K562 (cell line): ENCODE results near the gene ELK1. TPM values are rescaled to one million over a fixed set of nuclear protein-coding genes. Genes with fewer than 3 reads are reported as not detected.
A peak's percentile ranks its signal among the peaks of the same experiment; 100 is the strongest.

Source experiments
- BCOR ChIP-seq: fragments of 450-650 bp; IDR thresholded peaks from 2 replicates; pipeline ENCODE4 v1.6.1; 2016
- CSDE1 ChIP-seq, 2 experiments: fragments of 450-650 bp; IDR thresholded peaks; 2 replicates each; pipeline ENCODE4 v1.6.1; 2016; ENCODE audit warnings: mild to moderate bottlenecking in 1 of 2
- CTBP1 ChIP-seq: fragments of 450-650 bp; IDR thresholded peaks from 2 replicates; pipeline ENCODE4 v1.6.1; 2016; ENCODE audit warnings: borderline replicate concordance
- DIDO1 ChIP-seq: fragments of 450-650 bp; IDR thresholded peaks from 2 replicates; pipeline ENCODE4 v1.6.1; 2016; ENCODE audit warnings: low read depth, missing biosample characterization, missing genetic modification characterization
- DNMT1 ChIP-seq: fragments of 450-650 bp; IDR thresholded peaks from 2 replicates; pipeline ENCODE4 v1.6.1; 2016; ENCODE audit warnings: antibody characterized with exemption, mild to moderate bottlenecking
- EGR1 ChIP-seq: fragments of 450-650 bp; conservative IDR thresholded peaks from 2 replicates; pipeline ENCODE4 v1.6.1; 2017; ENCODE audit warnings: mild to moderate bottlenecking
- FOS ChIP-seq: IDR thresholded peaks from 3 replicates; pipeline ENCODE4 v1.6.1; 2011; ENCODE audit not compliant: insufficient read length; ENCODE audit errors: extremely low read depth
- FOXK2 ChIP-seq, 2 experiments: fragments of 450-650 bp; IDR thresholded peaks in 1 of 2; conservative IDR thresholded peaks in 1 of 2; 2 replicates each; pipeline ENCODE4 v1.6.1; 2016; ENCODE audit warnings: low read depth in 2 of 2, mild to moderate bottlenecking in 1 of 2
- HDAC3 ChIP-seq: fragments of 450-650 bp; IDR thresholded peaks from 2 replicates; pipeline ENCODE4 v1.6.1; 2018; ENCODE audit warnings: borderline replicate concordance, mild to moderate bottlenecking, moderate library complexity; ENCODE audit not compliant: partially characterized antibody
- HIVEP1 ChIP-seq: fragments of 250-450 bp; sonication (Bioruptor Pico); IDR thresholded peaks from 2 replicates; pipeline ENCODE4 v1.4.0; 2020; ENCODE audit warnings: mild to moderate bottlenecking
- MEIS2 ChIP-seq: fragments of 450-650 bp; IDR thresholded peaks from 2 replicates; pipeline ENCODE4 v1.6.1; 2014; ENCODE audit warnings: mild to moderate bottlenecking; ENCODE audit not compliant: partially characterized antibody
- MYNN ChIP-seq, 2 experiments: sonication (generic); formaldehyde crosslinking in 1 of 2; IDR thresholded peaks; 2 replicates each; pipeline versions ENCODE4 v1.5.0 to v1.6.1; 2016 to 2020; ENCODE audit warnings: antibody characterized with exemption in 1 of 2, missing genetic modification reagents in 1 of 2
- NFE2L1 ChIP-seq: fragments of 450-650 bp; IDR thresholded peaks from 2 replicates; pipeline ENCODE4 v1.6.1; 2016; ENCODE audit warnings: missing genetic modification characterization, low read depth, mild to moderate bottlenecking, missing compliant biosample characterization, moderate library complexity, borderline replicate concordance
- OTX1 ChIP-seq: fragments of 450-650 bp; formaldehyde crosslinking; IDR thresholded peaks from 2 replicates; pipeline ENCODE4 v1.4.0; 2022; ENCODE audit warnings: mild to moderate bottlenecking
- PTRF ChIP-seq: fragments of 450-650 bp; IDR thresholded peaks from 2 replicates; pipeline ENCODE4 v1.6.1; 2016; ENCODE audit warnings: mild to moderate bottlenecking, missing genetic modification characterization, missing compliant biosample characterization
- RAD21 ChIP-seq, 2 experiments: fragments of 250-450 bp in 1 of 2; fragments of 450-650 bp in 1 of 2; sonication (Bioruptor Pico) in 1 of 2; formaldehyde crosslinking in 1 of 2; IDR thresholded peaks in 1 of 2; conservative IDR thresholded peaks in 1 of 2; 2 replicates each; pipeline versions ENCODE4 v1.4.0 to v1.8.0; 2020 to 2022; ENCODE audit warnings: mild to moderate bottlenecking in 2 of 2, moderate library complexity in 1 of 2
- ZKSCAN3 ChIP-seq: fragments of 250-450 bp; sonication (Bioruptor Pico); IDR thresholded peaks from 2 replicates; pipeline ENCODE4 v1.4.0; 2020
- ZNF174 ChIP-seq: fragments of 250-450 bp; sonication (Bioruptor Pico); IDR thresholded peaks from 2 replicates; pipeline ENCODE4 v1.4.0; 2020; ENCODE audit warnings: mild to moderate bottlenecking
- ZNF644 ChIP-seq: fragments of 200-800 bp; sonication (Bioruptor generic); IDR thresholded peaks from 2 replicates; pipeline ENCODE4 v1.6.1; 2016; ENCODE audit warnings: low read depth, missing genetic modification characterization, missing compliant biosample characterization
- polyA plus RNA-seq, 8 experiments: library from polyadenylated mRNA; depleted of rRNA in 4 of 8; stranded (reverse) in 5 of 8; unstranded in 3 of 8; fragments of >200 nt; fragmentation: Nextera tagmentation in 2 of 8; fragmentation: Illumina TruSeq in 1 of 8; extraction: Ambion mirVana in 2 of 8; extraction: Trizol in 1 of 8; gene quantifications; 2 replicates each; pipeline versions ENCODE4 v1.2.1 to v1.2.3, GENCODE V29; 2011 to 2014; ENCODE audit warnings: inconsistent platforms in 1 of 8, missing spikeins in 1 of 8
- total RNA-seq, 7 experiments: library from RNA; depleted of rRNA in 6 of 7; stranded (reverse); fragments of >200 nt in 6 of 7; fragmentation: Illumina TruSeq in 2 of 7; extraction: Trizol in 2 of 7; gene quantifications; 2 replicates each; pipeline versions ENCODE4 v1.2.1 to v1.2.3, GENCODE V29; 2011 to 2021; ENCODE audit warnings: low replicate concordance in 1 of 7
- TF ChIP-seq, protein P1 (sequence below): fragments of 250-450 bp; sonication (Bioruptor Pico); IDR thresholded peaks from 2 replicates; pipeline ENCODE4 v1.4.0; 2020; ENCODE audit warnings: mild to moderate bottlenecking, moderate library complexity
- TF ChIP-seq, protein P2 (sequence below): fragments of 250-450 bp; sonication (Bioruptor Pico); IDR thresholded peaks from 2 replicates; pipeline ENCODE4 v1.5.0; 2021; ENCODE audit warnings: mild to moderate bottlenecking, borderline replicate concordance
- TF ChIP-seq, protein P3 (sequence below): fragments of 250-450 bp; sonication (Bioruptor Pico); IDR thresholded peaks from 2 replicates; pipeline ENCODE4 v1.5.0; 2021

The ELK1 gene
- total and polyA plus RNA-seq, 9 of the 15 experiments (the other 6 are each of a cell fraction or from before 2014, with no cell fraction given): 4.4 to 74.9 (median 26.5) TPM

GRCh38 chrX:47658684-47659420 is 8.5 kb upstream of the ELK1 start, which contains the start of gene UXT (continued):
- TF ChIP-seq, protein P1, sequence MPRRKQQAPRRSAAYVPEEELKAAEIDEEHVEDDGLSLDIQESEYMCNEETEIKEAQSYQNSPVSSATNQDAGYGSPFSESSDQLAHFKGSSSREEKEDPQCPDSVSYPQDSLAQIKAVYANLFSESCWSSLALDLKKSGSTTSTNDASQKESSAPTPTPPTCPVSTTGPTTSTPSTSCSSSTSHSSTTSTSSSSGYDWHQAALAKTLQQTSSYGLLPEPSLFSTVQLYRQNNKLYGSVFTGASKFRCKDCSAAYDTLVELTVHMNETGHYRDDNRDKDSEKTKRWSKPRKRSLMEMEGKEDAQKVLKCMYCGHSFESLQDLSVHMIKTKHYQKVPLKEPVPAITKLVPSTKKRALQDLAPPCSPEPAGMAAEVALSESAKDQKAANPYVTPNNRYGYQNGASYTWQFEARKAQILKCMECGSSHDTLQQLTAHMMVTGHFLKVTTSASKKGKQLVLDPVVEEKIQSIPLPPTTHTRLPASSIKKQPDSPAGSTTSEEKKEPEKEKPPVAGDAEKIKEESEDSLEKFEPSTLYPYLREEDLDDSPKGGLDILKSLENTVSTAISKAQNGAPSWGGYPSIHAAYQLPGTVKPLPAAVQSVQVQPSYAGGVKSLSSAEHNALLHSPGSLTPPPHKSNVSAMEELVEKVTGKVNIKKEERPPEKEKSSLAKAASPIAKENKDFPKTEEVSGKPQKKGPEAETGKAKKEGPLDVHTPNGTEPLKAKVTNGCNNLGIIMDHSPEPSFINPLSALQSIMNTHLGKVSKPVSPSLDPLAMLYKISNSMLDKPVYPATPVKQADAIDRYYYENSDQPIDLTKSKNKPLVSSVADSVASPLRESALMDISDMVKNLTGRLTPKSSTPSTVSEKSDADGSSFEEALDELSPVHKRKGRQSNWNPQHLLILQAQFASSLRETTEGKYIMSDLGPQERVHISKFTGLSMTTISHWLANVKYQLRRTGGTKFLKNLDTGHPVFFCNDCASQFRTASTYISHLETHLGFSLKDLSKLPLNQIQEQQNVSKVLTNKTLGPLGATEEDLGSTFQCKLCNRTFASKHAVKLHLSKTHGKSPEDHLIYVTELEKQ (CRISPR knock-in tag): no peak
- no peak for TF ChIP-seq MYNN (IDR thresholded peaks at IDR 0.05)
- TF ChIP-seq MYNN (CRISPR knock-in tag; IDR thresholded peaks at IDR 0.05): no peak
- TF ChIP-seq NFE2L1 (tag): no peak
- TF ChIP-seq, protein P2, sequence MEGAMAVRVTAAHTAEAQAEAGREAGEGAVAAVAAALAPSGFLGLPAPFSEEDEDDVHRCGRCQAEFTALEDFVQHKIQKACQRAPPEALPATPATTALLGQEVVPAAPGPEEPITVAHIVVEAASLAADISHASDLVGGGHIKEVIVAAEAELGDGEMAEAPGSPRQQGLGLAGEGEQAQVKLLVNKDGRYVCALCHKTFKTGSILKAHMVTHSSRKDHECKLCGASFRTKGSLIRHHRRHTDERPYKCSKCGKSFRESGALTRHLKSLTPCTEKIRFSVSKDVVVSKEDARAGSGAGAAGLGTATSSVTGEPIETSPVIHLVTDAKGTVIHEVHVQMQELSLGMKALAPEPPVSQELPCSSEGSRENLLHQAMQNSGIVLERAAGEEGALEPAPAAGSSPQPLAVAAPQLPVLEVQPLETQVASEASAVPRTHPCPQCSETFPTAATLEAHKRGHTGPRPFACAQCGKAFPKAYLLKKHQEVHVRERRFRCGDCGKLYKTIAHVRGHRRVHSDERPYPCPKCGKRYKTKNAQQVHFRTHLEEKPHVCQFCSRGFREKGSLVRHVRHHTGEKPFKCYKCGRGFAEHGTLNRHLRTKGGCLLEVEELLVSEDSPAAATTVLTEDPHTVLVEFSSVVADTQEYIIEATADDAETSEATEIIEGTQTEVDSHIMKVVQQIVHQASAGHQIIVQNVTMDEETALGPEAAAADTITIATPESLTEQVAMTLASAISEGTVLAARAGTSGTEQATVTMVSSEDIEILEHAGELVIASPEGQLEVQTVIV (CRISPR knock-in tag): no peak
- TF ChIP-seq CSDE1 (IDR thresholded peaks at IDR 0.05): peak in 1 of 2 experiments; percentile 59; a peak in 2 of 4 replicates
- no peak for TF ChIP-seq PTRF (tag)
- TF ChIP-seq BCOR: no peak
- no peak for TF ChIP-seq HDAC3
- TF ChIP-seq ZNF644 (tag): no peak
- TF ChIP-seq RAD21 (CRISPR knock-in tag; conservative IDR thresholded peaks at IDR 0.05 in 1 of 2, IDR thresholded peaks at IDR 0.05 in 1 of 2): no peak
- TF ChIP-seq ZNF174 (CRISPR knock-in tag): no peak
- no peak for TF ChIP-seq EGR1
- peak; percentile 73 for TF ChIP-seq MEIS2
- TF ChIP-seq, protein P3, sequence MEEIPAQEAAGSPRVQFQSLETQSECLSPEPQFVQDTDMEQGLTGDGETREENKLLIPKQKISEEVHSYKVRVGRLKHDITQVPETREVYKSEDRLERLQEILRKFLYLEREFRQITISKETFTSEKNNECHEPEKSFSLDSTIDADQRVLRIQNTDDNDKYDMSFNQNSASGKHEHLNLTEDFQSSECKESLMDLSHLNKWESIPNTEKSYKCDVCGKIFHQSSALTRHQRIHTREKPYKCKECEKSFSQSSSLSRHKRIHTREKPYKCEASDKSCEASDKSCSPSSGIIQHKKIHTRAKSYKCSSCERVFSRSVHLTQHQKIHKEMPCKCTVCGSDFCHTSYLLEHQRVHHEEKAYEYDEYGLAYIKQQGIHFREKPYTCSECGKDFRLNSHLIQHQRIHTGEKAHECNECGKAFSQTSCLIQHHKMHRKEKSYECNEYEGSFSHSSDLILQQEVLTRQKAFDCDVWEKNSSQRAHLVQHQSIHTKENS (CRISPR knock-in tag): no peak
- TF ChIP-seq CTBP1: 0 out of 2 replicates have a peak, but pooled peaks have one; percentile 36
- TF ChIP-seq DNMT1: no peak
- TF ChIP-seq HIVEP1 (CRISPR knock-in tag): no peak
- TF ChIP-seq FOXK2 (conservative IDR thresholded peaks at IDR 0.05 in 1 of 2, IDR thresholded peaks at IDR 0.05 in 1 of 2; ENCODE audit: low read depth in 2 of 2): peak; percentile 82 to 89; a peak in 3 of 4 replicates
- TF ChIP-seq ZKSCAN3: no peak
- no peak for TF ChIP-seq DIDO1 (tag)
- peak; percentile 52 for TF ChIP-seq FOS
- TF ChIP-seq OTX1 (CRISPR knock-in tag): no peak
